Neural crest cell (in vitro differentiated cells): ENCODE data around the gene PTCD3. TPM values are rescaled to one million over a fixed set of nuclear protein-coding genes. Genes with fewer than 3 reads are reported as not detected.

Experiments used
- DNase-seq: peaks from one replicate; pipeline ENCODE4 v3.0.0; 2021; ENCODE audit warnings: low read depth, mixed read lengths, low spot score
- H3K27ac Mint-ChIP-seq: one replicate; pipeline ENCODE4 v1.8.0; 2021; ENCODE audit warnings: mild to moderate bottlenecking, mixed read lengths; ENCODE audit not compliant: unreplicated experiment
- H3K27me3 Mint-ChIP-seq: 2 replicates; pipeline ENCODE4 v1.8.0; 2021; ENCODE audit warnings: low read depth, mild to moderate bottlenecking, mixed read lengths
- H3K36me3 Mint-ChIP-seq: 2 replicates; pipeline ENCODE4 v1.8.0; 2021; ENCODE audit warnings: low read depth, mild to moderate bottlenecking, mixed read lengths
- H3K4me1 Mint-ChIP-seq: 2 replicates; pipeline ENCODE4 v1.8.0; 2021; ENCODE audit warnings: mixed read lengths
- H3K4me3 Mint-ChIP-seq: one replicate; pipeline ENCODE4 v1.8.0; 2021; ENCODE audit warnings: mild to moderate bottlenecking, mixed read lengths
- H3K9me3 Mint-ChIP-seq: 2 replicates; pipeline ENCODE4 v1.8.0; 2021; ENCODE audit warnings: mixed read lengths
- total RNA-seq: library from RNA; stranded (reverse); gene quantifications from 2 replicates; pipeline ENCODE4 v1.2.1, GENCODE V29; 2021
- TF ChIP-seq, protein P1 (sequence below): fragments of 200-600 bp; sonication (generic); conservative IDR thresholded peaks from 2 replicates; pipeline ENCODE4 v1.5.0; 2021; ENCODE audit warnings: antibody characterized with exemption, mild to moderate bottlenecking

PTCD3 gene
- total RNA-seq, 1 donor from 2014 or later, result 147 TPM

DNA sequence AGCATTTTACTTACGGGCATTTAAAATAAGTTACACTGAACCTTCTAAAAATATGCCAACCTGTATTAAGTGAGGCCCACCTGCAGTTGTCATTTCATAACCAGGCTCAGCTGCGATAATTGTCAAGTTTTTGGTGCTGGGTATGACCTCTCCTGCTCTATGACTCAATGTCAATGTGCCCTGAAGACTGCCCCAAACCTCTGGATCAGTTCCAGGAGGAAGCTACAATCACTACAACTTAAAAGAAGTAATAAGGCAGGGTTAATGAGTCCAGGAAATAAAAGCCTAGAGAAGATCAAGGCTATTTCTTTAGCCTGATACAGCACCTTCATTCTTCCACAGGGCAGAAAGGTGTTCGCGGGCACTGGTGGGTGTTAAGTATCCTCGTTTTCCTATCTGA, 23.3 kb upstream of the PTCD3 start:
- TF ChIP-seq, protein P1, sequence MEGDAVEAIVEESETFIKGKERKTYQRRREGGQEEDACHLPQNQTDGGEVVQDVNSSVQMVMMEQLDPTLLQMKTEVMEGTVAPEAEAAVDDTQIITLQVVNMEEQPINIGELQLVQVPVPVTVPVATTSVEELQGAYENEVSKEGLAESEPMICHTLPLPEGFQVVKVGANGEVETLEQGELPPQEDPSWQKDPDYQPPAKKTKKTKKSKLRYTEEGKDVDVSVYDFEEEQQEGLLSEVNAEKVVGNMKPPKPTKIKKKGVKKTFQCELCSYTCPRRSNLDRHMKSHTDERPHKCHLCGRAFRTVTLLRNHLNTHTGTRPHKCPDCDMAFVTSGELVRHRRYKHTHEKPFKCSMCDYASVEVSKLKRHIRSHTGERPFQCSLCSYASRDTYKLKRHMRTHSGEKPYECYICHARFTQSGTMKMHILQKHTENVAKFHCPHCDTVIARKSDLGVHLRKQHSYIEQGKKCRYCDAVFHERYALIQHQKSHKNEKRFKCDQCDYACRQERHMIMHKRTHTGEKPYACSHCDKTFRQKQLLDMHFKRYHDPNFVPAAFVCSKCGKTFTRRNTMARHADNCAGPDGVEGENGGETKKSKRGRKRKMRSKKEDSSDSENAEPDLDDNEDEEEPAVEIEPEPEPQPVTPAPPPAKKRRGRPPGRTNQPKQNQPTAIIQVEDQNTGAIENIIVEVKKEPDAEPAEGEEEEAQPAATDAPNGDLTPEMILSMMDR, result no peak
- Mint-ChIP-seq H3K36me3 (no peaks in the 10 kb centered on the region), H3K27me3 (no peaks in the 10 kb centered on the region), H3K9me3 (no peaks in the 10 kb centered on the region), H3K27ac (no peak overlapping the region), H3K4me1 (no peaks in the 10 kb centered on the region), H3K4me3 (no peak overlapping the region)
- DNase-seq, result no peak

DNA sequence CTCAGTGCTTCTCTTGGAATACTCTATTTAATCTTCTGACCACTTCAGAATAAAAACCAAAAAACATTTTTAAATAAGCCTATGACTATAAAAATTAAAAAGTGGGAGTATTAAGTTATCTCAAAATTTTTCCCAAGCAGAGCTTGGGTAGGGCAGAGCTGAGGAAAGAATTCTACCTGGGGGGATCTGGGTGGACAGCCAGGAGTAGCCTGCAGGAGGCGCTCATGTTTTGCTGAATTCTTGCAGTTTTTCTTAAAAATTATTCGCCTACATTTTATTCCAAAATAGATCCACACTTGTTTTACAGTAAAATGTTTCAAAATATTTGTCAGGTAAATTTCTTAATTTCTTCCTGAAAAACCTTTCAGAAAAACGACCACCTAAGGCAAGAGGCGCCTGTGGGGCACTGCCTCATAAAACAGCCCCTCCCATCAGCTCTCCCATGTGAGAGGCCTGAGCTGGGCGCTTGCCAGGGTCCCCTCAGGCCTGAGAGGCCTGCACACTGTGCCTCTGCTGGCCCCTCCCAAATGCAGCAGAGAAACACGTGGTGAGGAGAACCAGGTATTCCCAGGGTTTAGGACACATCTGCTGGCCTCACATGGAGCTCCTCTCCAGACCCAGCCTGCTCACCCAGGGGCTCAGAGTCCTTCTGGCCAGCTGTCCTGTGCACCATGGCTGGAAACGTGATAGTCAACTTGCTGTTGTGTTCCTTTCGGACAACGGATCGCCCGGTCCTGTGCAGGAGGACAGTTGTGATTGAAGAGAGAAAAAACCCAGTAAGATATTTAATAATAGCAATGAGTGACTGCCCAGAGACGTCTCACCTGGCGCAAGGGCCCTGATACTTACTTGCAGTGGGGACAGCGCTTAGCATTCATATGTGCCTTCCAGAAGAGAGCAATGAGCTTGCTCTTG, 17.8 kb upstream of the PTCD3 start:
- H3K4me1 Mint-ChIP-seq, result no peaks in the 10 kb centered on the region
- H3K9me3 Mint-ChIP-seq, result no peaks in the 10 kb centered on the region
- TF ChIP-seq, protein P1, result peak; percentile 60
- DNase-seq, result no peak
- H3K4me3 Mint-ChIP-seq, result no peak overlapping the region
- H3K27me3 Mint-ChIP-seq, result no peaks in the 10 kb centered on the region
- H3K27ac Mint-ChIP-seq, result peak overlapping the region; percentile 27
- peaks cover 2% of the 10 kb centered on the region for H3K36me3 Mint-ChIP-seq

DNA sequence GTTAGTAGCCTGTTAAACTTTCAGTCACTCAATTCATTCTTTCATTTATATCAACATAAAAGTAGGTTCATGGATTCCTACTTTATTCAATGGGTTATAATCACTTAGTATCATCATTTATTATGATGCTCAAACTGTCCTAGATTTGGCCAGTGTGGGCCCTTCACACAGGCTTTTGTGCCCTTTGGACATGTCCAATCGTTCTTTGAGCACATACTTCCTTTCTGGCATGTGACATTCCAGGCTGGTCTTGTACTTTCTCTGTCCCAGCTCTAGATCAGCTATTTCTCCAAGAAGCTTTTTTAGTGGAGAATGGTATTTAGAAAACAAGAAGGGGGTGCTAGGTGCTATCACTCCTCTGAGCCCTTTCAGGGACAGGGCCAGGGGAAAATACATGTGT, 11.8 kb upstream of the PTCD3 start:
- DNase-seq, result no peak
- Mint-ChIP-seq H3K27ac (no peak overlapping the region), H3K27me3 (no peaks in the 10 kb centered on the region), H3K4me1 (no peaks in the 10 kb centered on the region), H3K9me3 (no peaks in the 10 kb centered on the region), H3K4me3 (no peak overlapping the region), H3K36me3 (peaks cover 19% of the 10 kb centered on the region)
- TF ChIP-seq, protein P1, result no peak

DNA sequence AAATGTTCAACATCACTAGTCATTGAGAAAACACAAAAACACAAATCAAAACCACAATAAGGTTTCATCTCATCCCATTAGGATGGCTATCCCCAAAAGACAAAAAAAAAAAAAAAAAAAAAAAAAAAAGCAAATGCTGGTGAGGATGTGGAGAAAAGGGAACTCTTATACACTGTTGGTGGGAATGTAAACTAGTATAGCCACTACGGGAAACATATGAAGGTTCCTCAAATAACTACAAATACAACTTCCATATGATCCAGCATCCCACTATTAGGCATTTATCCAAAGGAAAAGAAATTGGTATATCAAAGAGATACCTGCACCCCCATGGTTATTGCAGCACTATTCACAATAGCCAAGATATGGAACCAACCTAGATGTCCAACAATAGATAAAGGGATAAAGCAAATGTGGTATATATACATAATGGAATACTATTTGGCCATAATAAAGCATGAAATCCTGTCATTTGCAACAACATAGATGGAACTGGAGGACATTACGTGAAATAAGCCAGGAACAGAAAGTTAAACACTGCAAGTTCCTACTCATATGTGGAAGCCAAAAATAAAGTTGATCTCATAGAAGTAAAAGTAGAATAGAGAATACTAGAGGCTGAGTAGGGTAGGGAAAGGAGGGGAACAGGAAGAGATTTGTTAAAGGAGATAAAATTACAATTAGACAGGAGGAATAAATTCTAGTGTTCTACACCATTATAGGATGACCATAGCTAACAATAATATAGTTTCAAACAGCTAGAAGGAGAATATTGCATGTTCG, 8.7 kb upstream of the PTCD3 start:
- Mint-ChIP-seq H3K27ac (no peak overlapping the region), H3K9me3 (no peaks in the 10 kb centered on the region), H3K4me1 (no peaks in the 10 kb centered on the region), H3K4me3 (no peak overlapping the region), H3K36me3 (peaks cover 23% of the 10 kb centered on the region), H3K27me3 (no peaks in the 10 kb centered on the region)
- TF ChIP-seq, protein P1, result no peak
- no peak for DNase-seq

DNA sequence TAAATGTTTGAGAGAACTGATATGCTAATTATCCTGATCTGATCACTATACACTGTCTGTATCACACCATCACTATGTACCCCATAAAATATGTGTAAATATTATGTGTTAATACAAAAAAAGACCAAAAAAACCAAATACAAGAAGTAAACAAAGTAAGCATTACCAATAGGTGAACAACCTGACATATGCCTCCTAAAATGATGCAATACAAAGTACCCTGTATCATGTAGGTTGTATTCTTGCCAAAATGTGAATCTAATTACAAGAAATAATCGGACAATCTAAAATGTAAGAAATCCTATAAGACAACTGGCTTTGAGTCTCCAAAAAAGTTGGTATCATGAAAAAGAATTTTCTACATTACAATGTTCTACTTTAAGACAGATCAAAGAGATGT, 8.1 kb upstream of the PTCD3 start:
- no peaks in the 10 kb centered on the region for H3K9me3 Mint-ChIP-seq
- no peak overlapping the region for H3K27ac Mint-ChIP-seq
- H3K27me3 Mint-ChIP-seq, result no peaks in the 10 kb centered on the region
- H3K4me3 Mint-ChIP-seq, result no peak overlapping the region
- peaks cover 3% of the 10 kb centered on the region for H3K4me1 Mint-ChIP-seq
- TF ChIP-seq, protein P1, result no peak
- no peak for DNase-seq
- H3K36me3 Mint-ChIP-seq, result peaks cover 29% of the 10 kb centered on the region
